Spinal cord (tissue), 10 donors: ENCODE measurements around the gene AFF3. TPM values are rescaled to one million over a fixed set of nuclear protein-coding genes. Genes with fewer than 3 reads are reported as not detected.
"Not testable (repeated sequence)": the region's sequence is repeated elsewhere in the genome, so short reads cannot be mapped to it uniquely, and the experiment has no call there.

Experiments
- DNase-seq, 6 donors: peaks; one replicate each; pipeline versions ENCODE4 v3.0.0 to v3.0.0-alpha.2; 2013 to 2015; ENCODE audit warnings: low spot score in 6 of 6, low read depth in 4 of 6
- H3K27ac ChIP-seq: one replicate; pipeline ENCODE4 v1.5.1; 2013; ENCODE audit warnings: low read depth, low read length, control low read depth
- H3K27me3 ChIP-seq: one replicate; pipeline ENCODE4 v1.6.1; 2013; ENCODE audit warnings: low read length; ENCODE audit not compliant: control insufficient read depth, insufficient read depth
- H3K36me3 ChIP-seq: one replicate; pipeline ENCODE4 v1.6.1; 2013; ENCODE audit warnings: low read length; ENCODE audit not compliant: control insufficient read depth, insufficient read depth
- H3K4me1 ChIP-seq: one replicate; pipeline ENCODE4 v1.6.1; 2013; ENCODE audit warnings: low read length; ENCODE audit not compliant: control insufficient read depth, insufficient read depth
- H3K4me3 ChIP-seq: one replicate; pipeline ENCODE4 v1.5.1; 2013; ENCODE audit warnings: low read depth, low read length, control low read depth
- H3K9me3 ChIP-seq: one replicate; pipeline ENCODE4 v1.6.1; 2013; ENCODE audit warnings: low read length; ENCODE audit not compliant: control insufficient read depth, insufficient read depth
- WGBS: methylation state at CpG from one replicate; pipeline ENCODE4 v1.1.5; 2013; ENCODE audit warnings: missing lambda C conversion rate; ENCODE audit not compliant: insufficient coverage; 5-methylcytosine and 5-hydroxymethylcytosine counted together
- polyA plus RNA-seq, 2 donors: library from polyadenylated mRNA; unstranded; fragments of 120-200 nt; gene quantifications; one replicate each; pipeline ENCODE4 v1.2.1, GENCODE V29; 2013; ENCODE audit not compliant: insufficient read length in 2 of 2
- total RNA-seq, 2 donors: library from RNA; depleted of rRNA in 1 of 2; stranded (reverse); fragments of 120-200 nt in 1 of 2; fragments of >200 nt in 1 of 2; gene quantifications; one replicate each; pipeline versions ENCODE4 v1.2.3 to v1.2.4, GENCODE V29; 2013 to 2014
- donor health status: healthy.

Gene AFF3
- total and polyA plus RNA-seq, 4 donors = 31.5 to 44.6 (median 42.4) TPM

DNA sequence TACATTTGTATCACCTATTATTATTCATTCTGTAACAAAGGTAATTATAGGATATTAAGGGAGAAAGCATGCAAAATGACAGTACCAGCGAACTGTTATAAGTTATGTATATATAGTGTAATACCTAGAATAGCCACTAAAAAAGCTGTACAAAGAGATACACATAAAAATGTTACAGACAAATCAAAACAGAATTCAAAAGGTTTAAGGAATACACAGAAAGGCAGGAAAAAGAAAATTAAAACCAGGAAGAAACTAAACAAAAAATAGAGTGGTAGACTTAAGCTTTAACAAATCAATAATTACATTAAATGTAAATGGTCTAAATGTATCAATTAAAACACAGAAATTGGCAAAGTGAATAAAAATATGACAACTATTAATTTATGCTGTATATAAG lies 476.1 kb downstream of the AFF3 start:
- Histone ChIP-seq H3K36me3 (no peaks in the 10 kb centered on the region), H3K4me1 (peaks cover 4% of the 10 kb centered on the region), H3K27me3 (no peaks in the 10 kb centered on the region), H3K9me3 (no peaks in the 10 kb centered on the region), H3K27ac (no peak overlapping the region), H3K4me3 (no peak overlapping the region)
- DNase-seq = no peak
- no CpG with 5 or more reads among the region's 1 CpG for WGBS

DNA sequence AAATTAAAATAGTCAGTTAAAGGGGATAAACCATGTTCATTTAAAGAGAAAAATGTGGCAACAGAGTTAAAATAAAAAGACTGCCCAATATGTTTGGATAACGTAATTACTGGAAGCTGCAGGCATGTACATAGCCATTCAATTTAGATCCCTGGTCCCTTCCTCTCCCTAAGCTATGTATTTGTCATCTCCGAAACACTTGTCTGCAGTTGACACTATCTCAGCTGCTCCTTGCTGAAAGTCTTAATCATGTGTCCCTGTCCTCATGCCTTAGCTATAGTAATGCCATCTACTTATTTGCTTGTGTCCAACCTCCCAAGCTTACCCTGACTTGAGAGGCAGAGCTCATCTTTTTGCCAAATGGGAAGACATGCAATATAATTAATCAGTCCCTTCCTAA lies 478.7 kb downstream of the AFF3 start:
- H3K4me3 ChIP-seq = no peak overlapping the region
- H3K9me3 ChIP-seq = no peaks in the 10 kb centered on the region
- H3K27ac ChIP-seq = peak overlapping the region; percentile 74
- H3K4me1 ChIP-seq = peaks cover 4% of the 10 kb centered on the region
- no peaks in the 10 kb centered on the region for H3K36me3 ChIP-seq
- DNase-seq = peak in 1 of 6 donors; percentile 28
- no peaks in the 10 kb centered on the region for H3K27me3 ChIP-seq
- 77% methylated on average over 2 of the region's 2 CpGs for WGBS

DNA sequence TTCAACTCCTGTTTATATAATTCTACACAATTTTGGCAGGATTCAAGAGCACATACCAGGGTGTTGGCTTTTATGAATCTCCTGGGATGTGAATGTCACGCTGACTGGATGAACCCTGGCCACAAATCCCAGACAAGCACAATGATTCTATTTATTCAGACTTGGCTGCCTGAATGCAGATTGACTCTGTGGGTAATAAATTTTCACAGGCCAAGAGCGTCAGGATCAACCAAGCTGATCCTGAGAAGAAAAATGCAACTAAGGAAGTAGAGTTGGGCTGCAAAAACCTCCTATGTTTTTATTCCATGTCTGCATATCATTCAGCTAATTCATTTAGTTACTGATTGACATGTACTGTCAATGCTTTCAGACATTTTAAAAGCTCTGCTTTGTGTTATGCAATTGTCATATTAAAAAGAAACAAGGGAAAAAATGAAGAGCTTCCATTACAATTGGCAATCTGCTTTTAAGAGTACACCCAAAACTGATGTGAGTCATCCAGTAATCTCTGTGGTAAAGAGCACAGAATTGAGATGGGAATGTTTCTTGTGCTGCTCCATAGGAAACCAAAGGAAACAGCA lies 479.5 kb downstream of the AFF3 start:
- peak in 5 of 6 donors; percentile 62 to 89 (median 75) for DNase-seq
- no peaks in the 10 kb centered on the region for H3K9me3 ChIP-seq
- no peaks in the 10 kb centered on the region for H3K27me3 ChIP-seq
- peak overlapping the region; percentile 74 for H3K27ac ChIP-seq
- H3K4me1 ChIP-seq = peaks cover 4% of the 10 kb centered on the region
- no CpG with 5 or more reads among the region's 2 CpGs for WGBS
- H3K4me3 ChIP-seq = no peak overlapping the region
- no peaks in the 10 kb centered on the region for H3K36me3 ChIP-seq

DNA sequence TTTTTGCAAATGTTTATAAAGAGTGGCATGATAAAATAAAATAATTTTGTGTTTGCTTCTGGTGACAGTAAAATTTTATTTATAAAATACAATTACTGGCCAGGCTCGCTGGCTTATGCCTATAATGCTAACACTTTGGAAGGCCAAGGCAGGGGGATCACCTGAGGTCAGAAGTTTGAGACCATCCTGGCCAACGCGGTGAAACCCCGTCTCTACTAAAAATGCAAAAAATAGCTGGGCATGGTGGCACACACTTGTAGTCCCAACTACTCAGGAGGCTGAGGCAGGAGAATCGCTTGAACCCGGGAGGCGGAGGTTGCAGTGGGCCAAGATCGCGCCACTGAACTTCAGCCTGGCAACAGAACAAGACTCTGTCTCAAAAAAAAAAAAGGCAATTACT lies 480.6 kb downstream of the AFF3 start:
- not testable (repeated sequence) for H3K9me3 ChIP-seq, H3K36me3 ChIP-seq, H3K4me3 ChIP-seq, H3K4me1 ChIP-seq, DNase-seq, H3K27me3 ChIP-seq
- 80% methylated on average over 5 of the region's 9 CpGs for WGBS
- peak overlapping the region; percentile 10 for H3K27ac ChIP-seq

DNA sequence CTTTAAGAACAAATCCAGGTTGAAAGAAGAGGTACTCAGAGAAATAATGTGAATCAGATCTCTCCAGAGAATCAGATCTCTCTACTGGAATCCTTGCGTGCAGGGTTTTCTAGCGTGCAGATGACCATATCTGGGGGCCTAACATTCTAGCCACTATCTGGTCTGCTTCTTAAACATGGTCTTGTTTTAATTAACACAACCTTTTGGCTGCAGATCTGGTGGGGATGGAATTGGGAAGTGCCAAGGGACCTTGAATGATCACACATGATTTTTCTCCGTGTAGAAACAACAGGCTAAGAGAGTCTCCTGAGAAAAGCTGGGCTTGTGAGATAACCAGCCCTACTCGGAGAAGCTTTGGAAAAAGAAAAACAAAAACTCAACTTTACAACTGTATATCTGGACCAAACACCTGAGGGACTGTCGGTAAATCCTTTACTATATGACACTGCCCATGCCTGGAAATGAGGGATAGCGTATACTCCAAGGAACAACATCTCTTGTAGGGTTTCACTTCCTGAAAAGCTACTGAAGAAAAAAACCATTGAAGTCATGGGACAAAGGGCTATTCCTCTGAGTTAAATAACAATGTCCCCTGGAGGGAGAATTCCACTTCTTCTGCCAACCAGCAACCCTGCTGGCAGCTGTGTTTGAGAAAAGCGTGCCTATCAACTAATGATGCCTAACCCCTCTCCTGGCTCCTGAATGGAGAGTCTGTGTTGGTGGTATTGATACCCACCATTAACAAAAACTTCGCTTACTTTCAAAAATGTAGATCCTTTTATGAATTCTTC lies 481.6 kb downstream of the AFF3 start:
- H3K4me1 ChIP-seq = peaks cover 4% of the 10 kb centered on the region
- WGBS = no CpG with 5 or more reads among the region's 8 CpGs
- no peaks in the 10 kb centered on the region for H3K36me3 ChIP-seq
- peak in 2 of 6 donors; percentile 57 to 71 for DNase-seq
- no peak overlapping the region for H3K4me3 ChIP-seq
- peak overlapping the region; percentile 45 for H3K27ac ChIP-seq
- no peaks in the 10 kb centered on the region for H3K9me3 ChIP-seq
- H3K27me3 ChIP-seq = no peaks in the 10 kb centered on the region

DNA sequence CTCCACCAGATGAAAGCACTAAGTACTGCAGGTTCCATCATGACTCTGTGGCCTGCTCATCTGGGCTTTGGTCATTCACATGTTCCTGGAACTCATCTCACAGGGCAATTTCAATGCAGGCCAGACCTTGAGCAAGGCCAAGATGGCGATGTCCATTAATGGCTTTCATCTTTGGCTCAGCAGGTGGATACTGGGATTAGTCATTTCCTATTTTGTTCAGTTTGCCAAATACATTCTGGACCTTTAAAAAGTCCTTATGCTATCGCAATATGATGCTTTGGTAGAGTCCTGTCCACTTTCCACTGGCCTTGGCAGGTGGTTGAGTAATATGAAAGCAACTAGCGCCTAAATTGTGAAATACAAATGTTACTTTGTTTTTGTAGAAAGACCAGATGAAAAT lies 482.5 kb downstream of the AFF3 start:
- no peak overlapping the region for H3K27ac ChIP-seq
- WGBS = 86% methylated on average over 1 of the region's 3 CpGs
- no peak overlapping the region for H3K4me3 ChIP-seq
- no peaks in the 10 kb centered on the region for H3K36me3 ChIP-seq
- no peaks in the 10 kb centered on the region for H3K9me3 ChIP-seq
- DNase-seq = no peak
- H3K4me1 ChIP-seq = peaks cover 4% of the 10 kb centered on the region
- no peaks in the 10 kb centered on the region for H3K27me3 ChIP-seq

DNA sequence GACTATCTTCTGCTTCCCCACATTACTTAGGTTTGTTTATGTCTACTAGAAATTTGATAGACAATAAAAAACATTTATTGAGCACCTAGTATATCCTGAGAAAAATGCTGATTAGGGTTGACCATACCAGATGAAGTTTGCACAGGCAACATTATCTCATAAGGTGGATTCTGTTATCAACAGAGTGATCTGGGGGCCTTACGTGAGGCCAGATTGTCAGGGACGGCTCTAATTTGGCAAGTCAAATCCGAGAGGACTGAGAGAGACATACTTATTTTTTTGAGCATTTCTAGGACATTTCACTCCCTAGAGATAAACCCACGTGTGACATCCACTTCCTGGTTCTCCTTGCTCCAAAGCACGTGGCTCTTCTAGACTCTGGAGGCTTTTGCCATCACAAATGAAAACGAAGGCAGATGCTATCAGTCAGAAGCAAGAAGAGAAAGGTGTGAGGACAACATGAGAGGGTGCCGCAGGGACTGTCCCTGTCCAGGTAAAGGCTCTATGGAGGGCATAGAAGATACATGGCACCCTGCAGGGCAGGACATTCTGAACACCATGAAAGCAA lies 484.6 kb downstream of the AFF3 start:
- Histone ChIP-seq H3K36me3 (no peaks in the 10 kb centered on the region), H3K9me3 (no peaks in the 10 kb centered on the region), H3K27ac (no peak overlapping the region), H3K27me3 (no peaks in the 10 kb centered on the region), H3K4me3 (no peak overlapping the region), H3K4me1 (peaks cover 4% of the 10 kb centered on the region)
- 97% methylated on average over 5 of the region's 7 CpGs for WGBS
- DNase-seq = no peak

DNA sequence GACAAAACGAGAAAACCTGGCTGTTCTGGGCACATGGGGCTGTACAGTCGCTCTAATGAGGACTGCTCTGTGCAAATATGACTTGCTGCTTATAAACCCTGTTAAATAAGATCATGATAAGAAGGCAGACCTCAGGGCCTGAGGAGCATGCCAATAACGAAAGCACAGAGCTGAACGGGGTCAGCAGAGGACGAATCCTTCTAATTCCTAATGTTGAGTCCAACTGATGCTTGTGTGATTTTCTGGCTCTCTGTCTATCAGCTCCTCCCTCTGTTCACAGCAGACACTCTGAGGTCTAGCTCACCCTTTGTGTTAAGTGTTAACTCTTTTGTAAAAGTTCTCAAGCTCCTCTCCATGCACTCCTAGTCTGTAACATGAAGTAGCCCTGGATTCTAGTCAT lies 485.4 kb downstream of the AFF3 start:
- Histone ChIP-seq H3K4me3 (no peak overlapping the region), H3K27me3 (no peaks in the 10 kb centered on the region), H3K27ac (no peak overlapping the region), H3K9me3 (no peaks in the 10 kb centered on the region), H3K36me3 (no peaks in the 10 kb centered on the region), H3K4me1 (peaks cover 4% of the 10 kb centered on the region)
- 36% methylated on average over 5 of the region's 5 CpGs for WGBS
- peak in 1 of 6 donors; percentile 42 for DNase-seq

DNA sequence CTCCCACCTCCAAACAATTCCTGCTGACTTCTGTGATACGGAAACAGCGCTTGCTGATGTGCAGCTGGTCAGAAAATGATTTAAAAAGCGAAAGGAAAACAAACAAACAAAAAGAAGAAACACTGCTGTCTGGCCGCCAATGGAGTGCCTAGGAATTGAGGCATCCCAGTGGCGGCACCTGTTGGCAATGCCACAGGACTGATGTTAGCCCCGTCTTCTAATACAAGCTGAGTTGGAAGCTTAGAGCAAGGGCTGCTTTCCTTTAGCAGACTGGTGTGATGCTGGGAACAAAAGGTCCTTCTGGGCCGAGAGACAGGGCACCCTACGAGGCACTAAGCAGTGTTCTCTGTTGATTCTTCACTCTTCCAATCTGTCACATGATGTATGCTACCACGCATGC lies 489.0 kb downstream of the AFF3 start:
- no peak for DNase-seq
- H3K36me3 ChIP-seq = no peaks in the 10 kb centered on the region
- no peaks in the 10 kb centered on the region for H3K27me3 ChIP-seq
- peaks cover 8% of the 10 kb centered on the region for H3K4me1 ChIP-seq
- no peak overlapping the region for H3K27ac ChIP-seq
- 82% methylated on average over 7 of the region's 9 CpGs for WGBS
- no peak overlapping the region for H3K4me3 ChIP-seq
- no peaks in the 10 kb centered on the region for H3K9me3 ChIP-seq

DNA sequence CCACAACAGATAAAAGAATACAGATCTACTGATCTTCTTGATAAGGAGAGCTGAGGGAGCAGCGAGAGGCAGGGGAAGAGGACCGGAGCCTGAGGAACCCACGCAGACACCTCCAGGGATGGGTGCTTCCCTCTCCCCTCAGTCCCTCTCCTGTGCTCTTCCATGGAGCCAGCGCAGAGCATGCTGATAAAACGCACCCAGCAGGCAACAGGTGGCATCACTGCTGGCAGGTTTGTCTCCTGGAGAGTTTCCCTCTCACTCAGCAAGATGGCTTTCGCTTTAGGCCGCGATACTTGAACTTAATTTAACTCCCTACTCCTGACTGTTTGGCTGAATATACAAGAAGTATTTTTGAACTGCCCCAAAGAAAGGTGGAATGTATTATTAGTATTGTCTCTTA lies 489.5 kb downstream of the AFF3 start:
- no peaks in the 10 kb centered on the region for H3K36me3 ChIP-seq
- H3K9me3 ChIP-seq = no peaks in the 10 kb centered on the region
- no peaks in the 10 kb centered on the region for H3K27me3 ChIP-seq
- whole genome bisulfite sequencing = 88% methylated on average over 2 of the region's 8 CpGs
- no peak for DNase-seq
- no peak overlapping the region for H3K27ac ChIP-seq
- no peak overlapping the region for H3K4me3 ChIP-seq
- H3K4me1 ChIP-seq = peaks cover 9% of the 10 kb centered on the region
